B cell (primary cell): ENCODE results near the gene TBX3.

ENCODE experiments used
- EZH2 ChIP-seq: IDR thresholded peaks from 2 replicates; pipeline ENCODE4 v1.6.1; 2012; ENCODE audit warnings: borderline replicate concordance, low read depth, mild to moderate bottlenecking, moderate library complexity, low read length; ENCODE audit not compliant: insufficient read depth, poor library complexity, severe bottlenecking
- TF ChIP-seq, protein P1 (sequence below): fragments of 200-600 bp; IDR thresholded peaks from one replicate; pipeline ENCODE4 v1.8.0; 2022; ENCODE audit warnings: antibody characterized with exemption, mild to moderate bottlenecking

DNA sequence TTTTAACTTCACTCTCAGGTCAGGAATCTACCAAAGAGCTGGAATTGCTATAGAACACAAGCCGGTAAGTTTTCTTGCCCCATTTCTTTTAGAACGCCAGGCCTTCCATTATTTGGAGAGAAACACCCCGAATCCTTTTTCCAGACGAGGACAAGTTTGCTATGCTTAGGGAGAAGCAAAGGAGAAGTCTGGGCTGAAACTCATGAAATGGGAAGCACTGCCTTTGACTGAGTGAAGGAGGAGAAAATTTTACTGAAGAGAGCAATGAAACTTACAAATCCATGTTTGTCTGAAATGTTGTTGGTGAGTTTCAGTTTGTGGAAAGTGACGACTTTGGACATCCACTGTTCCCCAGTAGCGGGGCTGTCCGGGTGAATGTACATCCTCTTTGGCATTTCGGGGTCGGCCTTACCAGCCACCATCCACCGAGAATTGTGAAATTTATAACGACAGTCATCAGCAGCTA, 3.3 kb downstream of the TBX3 start:
- TF ChIP-seq, protein P1, sequence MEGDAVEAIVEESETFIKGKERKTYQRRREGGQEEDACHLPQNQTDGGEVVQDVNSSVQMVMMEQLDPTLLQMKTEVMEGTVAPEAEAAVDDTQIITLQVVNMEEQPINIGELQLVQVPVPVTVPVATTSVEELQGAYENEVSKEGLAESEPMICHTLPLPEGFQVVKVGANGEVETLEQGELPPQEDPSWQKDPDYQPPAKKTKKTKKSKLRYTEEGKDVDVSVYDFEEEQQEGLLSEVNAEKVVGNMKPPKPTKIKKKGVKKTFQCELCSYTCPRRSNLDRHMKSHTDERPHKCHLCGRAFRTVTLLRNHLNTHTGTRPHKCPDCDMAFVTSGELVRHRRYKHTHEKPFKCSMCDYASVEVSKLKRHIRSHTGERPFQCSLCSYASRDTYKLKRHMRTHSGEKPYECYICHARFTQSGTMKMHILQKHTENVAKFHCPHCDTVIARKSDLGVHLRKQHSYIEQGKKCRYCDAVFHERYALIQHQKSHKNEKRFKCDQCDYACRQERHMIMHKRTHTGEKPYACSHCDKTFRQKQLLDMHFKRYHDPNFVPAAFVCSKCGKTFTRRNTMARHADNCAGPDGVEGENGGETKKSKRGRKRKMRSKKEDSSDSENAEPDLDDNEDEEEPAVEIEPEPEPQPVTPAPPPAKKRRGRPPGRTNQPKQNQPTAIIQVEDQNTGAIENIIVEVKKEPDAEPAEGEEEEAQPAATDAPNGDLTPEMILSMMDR = no peak
- no peak for TF ChIP-seq EZH2
